Measurements from ENCODE around the gene STARD3NL.

STARD3NL gene, protein sequence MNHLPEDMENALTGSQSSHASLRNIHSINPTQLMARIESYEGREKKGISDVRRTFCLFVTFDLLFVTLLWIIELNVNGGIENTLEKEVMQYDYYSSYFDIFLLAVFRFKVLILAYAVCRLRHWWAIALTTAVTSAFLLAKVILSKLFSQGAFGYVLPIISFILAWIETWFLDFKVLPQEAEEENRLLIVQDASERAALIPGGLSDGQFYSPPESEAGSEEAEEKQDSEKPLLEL

DNA sequence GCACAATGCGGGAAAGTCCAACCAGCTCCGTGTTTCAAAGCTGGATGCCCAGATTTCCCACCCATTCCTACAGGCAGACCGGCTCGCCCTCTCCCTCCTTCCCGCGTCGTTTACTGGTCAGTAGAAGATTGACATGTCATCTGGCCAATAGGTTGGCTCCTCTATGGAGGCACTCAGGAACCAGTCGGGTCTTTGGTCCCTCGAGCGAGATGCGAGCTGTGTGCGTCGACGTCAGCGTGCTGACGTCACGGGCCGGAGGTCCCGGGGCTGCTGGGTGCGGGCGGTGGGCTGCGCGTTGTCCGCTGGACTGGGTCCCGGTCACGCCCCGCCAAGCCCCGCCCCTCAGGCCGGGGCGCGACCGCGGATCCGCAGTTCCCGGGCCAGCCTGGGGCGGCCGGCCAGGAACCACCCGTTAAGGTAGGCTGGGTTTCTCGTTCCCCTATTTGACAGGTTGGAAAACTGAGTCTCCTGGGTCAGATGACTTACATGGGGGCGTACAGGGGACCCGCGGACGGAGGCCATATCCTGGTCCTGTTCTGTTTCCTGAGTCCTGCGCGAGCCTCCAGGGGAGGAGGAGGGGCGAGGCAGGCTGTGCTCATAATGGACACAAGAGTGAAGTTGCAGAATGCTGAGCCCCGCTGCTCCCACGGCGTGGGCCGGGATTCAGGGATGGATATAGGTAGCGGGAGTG lies at the start of gene STARD3NL:
Gene STARD3NL, plus strand, starts transcription at position 242 of the 691 bp plus-strand sequence. CDS start 29,260 bp downstream, outside the sequence.
- Mint-ChIP-seq H3K9me3 (peaks cover 3% of the 10 kb centered on the region), H3K27me3 (ENCODE audit: low read depth) (no peaks in the 10 kb centered on the region), H3K27ac (peak within 1 kb of the TSS; percentile 84 to 95 (median 94)), H3K36me3 (ENCODE audit: low read depth) (peaks cover 3% of the 10 kb centered on the region), H3K4me1 (peaks cover 24% of the 10 kb centered on the region), H3K4me3 (peak within 1 kb of the TSS; percentile 92 to 99 (median 99))
- TF ChIP-seq, protein P1, sequence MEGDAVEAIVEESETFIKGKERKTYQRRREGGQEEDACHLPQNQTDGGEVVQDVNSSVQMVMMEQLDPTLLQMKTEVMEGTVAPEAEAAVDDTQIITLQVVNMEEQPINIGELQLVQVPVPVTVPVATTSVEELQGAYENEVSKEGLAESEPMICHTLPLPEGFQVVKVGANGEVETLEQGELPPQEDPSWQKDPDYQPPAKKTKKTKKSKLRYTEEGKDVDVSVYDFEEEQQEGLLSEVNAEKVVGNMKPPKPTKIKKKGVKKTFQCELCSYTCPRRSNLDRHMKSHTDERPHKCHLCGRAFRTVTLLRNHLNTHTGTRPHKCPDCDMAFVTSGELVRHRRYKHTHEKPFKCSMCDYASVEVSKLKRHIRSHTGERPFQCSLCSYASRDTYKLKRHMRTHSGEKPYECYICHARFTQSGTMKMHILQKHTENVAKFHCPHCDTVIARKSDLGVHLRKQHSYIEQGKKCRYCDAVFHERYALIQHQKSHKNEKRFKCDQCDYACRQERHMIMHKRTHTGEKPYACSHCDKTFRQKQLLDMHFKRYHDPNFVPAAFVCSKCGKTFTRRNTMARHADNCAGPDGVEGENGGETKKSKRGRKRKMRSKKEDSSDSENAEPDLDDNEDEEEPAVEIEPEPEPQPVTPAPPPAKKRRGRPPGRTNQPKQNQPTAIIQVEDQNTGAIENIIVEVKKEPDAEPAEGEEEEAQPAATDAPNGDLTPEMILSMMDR (IDR thresholded peaks at IDR 0.05; ENCODE audit: unreplicated experiment in 3 of 3), result peak in 1 of 3 experiments; percentile 10

DNA sequence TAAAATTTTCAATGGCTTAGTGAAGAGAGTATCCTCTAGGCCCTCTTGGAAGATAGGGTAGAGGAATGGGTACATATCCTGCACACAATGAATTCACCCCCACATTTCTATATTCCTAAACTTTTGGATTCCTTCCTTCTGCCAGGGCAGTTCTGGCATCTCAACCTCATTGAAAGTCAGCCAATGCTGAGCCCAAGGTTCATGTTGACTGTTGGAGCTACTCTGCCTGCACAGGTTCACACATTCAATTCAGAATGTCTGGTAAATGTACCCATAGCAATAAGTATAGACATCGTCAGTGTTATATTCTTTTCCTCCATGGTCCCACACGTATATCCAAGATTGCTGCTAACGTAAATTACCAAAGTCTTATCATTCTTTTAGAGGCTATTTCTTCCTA lies 48.9 kb upstream of the STARD3NL start:
- Mint-ChIP-seq H3K36me3 (ENCODE audit: low read depth) (no peaks in the 10 kb centered on the region), H3K27ac (no peak overlapping the region), H3K27me3 (ENCODE audit: low read depth) (no peaks in the 10 kb centered on the region), H3K4me1 (no peaks in the 10 kb centered on the region), H3K4me3 (no peak overlapping the region), H3K9me3 (no peaks in the 10 kb centered on the region)
- TF ChIP-seq, protein P1 (IDR thresholded peaks at IDR 0.05; ENCODE audit: unreplicated experiment in 3 of 3), result no peak

DNA sequence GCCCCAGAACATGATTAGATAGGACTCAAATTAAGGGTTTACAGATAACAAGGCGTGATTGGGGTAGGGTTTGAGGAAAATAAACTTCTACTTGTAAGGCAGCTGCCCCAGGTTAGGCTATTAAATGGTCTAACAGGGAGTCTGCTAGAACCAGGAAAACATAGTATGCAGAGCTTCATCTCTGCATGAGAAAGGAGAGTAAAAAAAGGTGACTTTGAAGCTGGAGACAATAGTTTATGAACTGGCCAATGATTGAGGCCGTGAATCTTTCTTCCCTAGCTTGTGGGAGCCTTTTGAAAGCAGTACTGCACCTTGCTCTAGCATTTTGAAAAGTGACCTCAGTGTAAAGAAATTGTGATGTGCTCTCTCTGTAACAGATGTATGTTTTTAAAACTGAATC lies 48.5 kb upstream of the STARD3NL start:
- no peaks in the 10 kb centered on the region for H3K4me1 Mint-ChIP-seq
- H3K27me3 Mint-ChIP-seq (ENCODE audit: low read depth), result no peaks in the 10 kb centered on the region
- no peak overlapping the region for H3K4me3 Mint-ChIP-seq
- no peaks in the 10 kb centered on the region for H3K9me3 Mint-ChIP-seq
- TF ChIP-seq, protein P1 (IDR thresholded peaks at IDR 0.05; ENCODE audit: unreplicated experiment in 3 of 3), result no peak
- H3K36me3 Mint-ChIP-seq (ENCODE audit: low read depth), result no peaks in the 10 kb centered on the region
- H3K27ac Mint-ChIP-seq, result no peak overlapping the region

DNA sequence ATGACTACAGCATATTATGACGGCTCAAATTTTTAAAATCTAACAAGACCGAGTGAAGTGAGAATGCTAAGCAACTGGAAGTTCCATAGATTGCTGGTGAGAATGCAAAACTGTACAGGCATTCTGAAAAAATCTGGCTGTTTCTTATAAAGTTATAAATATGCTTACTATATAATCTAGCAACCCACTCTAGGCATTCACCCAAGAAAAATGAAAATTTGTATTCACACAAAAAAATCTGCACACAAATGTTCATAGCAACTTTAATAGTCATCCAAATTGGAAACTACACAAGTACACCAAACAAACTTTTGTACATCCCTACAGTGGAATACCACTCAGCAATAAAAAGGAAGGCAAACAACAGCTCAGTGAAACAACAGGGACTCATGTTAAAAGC lies 39.9 kb upstream of the STARD3NL start:
- Mint-ChIP-seq H3K36me3 (ENCODE audit: low read depth) (no peaks in the 10 kb centered on the region), H3K27ac (no peak overlapping the region), H3K27me3 (ENCODE audit: low read depth) (no peaks in the 10 kb centered on the region), H3K4me3 (no peak overlapping the region), H3K4me1 (no peaks in the 10 kb centered on the region), H3K9me3 (no peaks in the 10 kb centered on the region)
- TF ChIP-seq, protein P1 (IDR thresholded peaks at IDR 0.05; ENCODE audit: unreplicated experiment in 3 of 3), result no peak

DNA sequence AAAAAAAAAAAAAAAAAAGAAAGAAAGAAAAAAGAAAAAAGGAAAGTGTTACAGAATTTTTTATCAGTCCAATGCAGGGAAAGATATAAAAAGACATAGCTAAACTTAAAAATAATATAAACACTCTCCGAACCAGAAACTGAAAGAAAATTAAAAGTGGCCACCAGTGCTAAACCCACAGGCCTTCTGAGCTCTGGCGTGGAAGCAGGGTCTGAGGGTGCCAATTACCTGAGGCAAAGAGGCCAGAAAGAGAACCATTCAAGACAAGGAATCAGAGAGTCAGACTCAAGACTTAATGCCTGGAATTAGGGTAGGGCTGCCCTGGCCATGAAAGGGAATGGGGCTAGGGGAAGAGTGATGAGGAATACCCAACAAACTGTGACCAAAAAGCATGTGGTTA lies 36.9 kb upstream of the STARD3NL start:
- Mint-ChIP-seq H3K4me3 (no peak overlapping the region), H3K36me3 (ENCODE audit: low read depth) (no peaks in the 10 kb centered on the region), H3K27ac (no peak overlapping the region), H3K27me3 (ENCODE audit: low read depth) (no peaks in the 10 kb centered on the region), H3K9me3 (no peaks in the 10 kb centered on the region), H3K4me1 (no peaks in the 10 kb centered on the region)
- TF ChIP-seq, protein P1 (IDR thresholded peaks at IDR 0.05; ENCODE audit: unreplicated experiment in 3 of 3), result no peak

All from nephron (organoid).